ENCODE results near the gene NAT8L. TPM values are rescaled to one million over a fixed set of nuclear protein-coding genes. Genes with fewer than 3 reads are reported as not detected.

The NAT8L gene
- total RNA-seq, 1 donor from 2014 or later = 1.6 TPM

DNA sequence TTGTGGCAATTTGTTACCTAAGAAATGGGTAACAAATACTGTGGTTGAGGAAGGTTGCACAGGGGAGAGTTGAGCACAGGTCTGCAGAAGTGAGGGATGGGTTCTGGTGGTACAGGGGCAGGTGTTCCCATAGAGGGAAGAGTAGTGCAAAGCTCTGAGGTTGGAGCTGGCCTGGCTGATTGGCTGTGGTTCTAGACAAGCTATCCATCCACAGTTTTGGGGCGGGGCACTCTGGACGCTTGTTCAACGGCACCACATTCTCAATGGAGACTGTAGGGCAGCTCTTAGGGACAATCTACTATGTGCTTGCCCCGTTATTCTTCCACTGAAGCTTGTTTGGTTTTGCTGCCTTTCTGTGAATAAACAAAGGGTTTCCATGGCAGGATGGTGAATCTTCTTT lies 35.4 kb downstream of the NAT8L start:
- Mint-ChIP-seq H3K36me3 (ENCODE audit: low read depth, unreplicated experiment) (peaks cover 13% of the 10 kb centered on the region), H3K4me3 (ENCODE audit: unreplicated experiment) (no peak overlapping the region), H3K27ac (ENCODE audit: unreplicated experiment) (peak overlapping the region; percentile 83), H3K27me3 (ENCODE audit: low read depth, unreplicated experiment) (peaks cover 19% of the 10 kb centered on the region), H3K4me1 (ENCODE audit: low read depth, unreplicated experiment) (peaks cover 16% of the 10 kb centered on the region), H3K9me3 (ENCODE audit: unreplicated experiment) (peaks cover 17% of the 10 kb centered on the region)
- H3K4me2 ChIP-seq (ENCODE audit: low read length) = no peak overlapping the region
- peaks cover 4% of the 10 kb centered on the region for H3K9me3 ChIP-seq (ENCODE audit: insufficient read depth, low read depth, low read length)
- H2AFZ ChIP-seq (ENCODE audit: low read depth, low read length) = no peak overlapping the region
- H3K27me3 ChIP-seq (ENCODE audit: insufficient read depth, low read length) = peaks cover 6% of the 10 kb centered on the region
- H3K36me3 ChIP-seq (ENCODE audit: insufficient read depth, low read length) = no peaks in the 10 kb centered on the region
- no peak overlapping the region for H3K4me3 ChIP-seq (ENCODE audit: insufficient read depth, low read depth, low read length)
- TF ChIP-seq, protein P1, sequence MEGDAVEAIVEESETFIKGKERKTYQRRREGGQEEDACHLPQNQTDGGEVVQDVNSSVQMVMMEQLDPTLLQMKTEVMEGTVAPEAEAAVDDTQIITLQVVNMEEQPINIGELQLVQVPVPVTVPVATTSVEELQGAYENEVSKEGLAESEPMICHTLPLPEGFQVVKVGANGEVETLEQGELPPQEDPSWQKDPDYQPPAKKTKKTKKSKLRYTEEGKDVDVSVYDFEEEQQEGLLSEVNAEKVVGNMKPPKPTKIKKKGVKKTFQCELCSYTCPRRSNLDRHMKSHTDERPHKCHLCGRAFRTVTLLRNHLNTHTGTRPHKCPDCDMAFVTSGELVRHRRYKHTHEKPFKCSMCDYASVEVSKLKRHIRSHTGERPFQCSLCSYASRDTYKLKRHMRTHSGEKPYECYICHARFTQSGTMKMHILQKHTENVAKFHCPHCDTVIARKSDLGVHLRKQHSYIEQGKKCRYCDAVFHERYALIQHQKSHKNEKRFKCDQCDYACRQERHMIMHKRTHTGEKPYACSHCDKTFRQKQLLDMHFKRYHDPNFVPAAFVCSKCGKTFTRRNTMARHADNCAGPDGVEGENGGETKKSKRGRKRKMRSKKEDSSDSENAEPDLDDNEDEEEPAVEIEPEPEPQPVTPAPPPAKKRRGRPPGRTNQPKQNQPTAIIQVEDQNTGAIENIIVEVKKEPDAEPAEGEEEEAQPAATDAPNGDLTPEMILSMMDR (IDR thresholded peaks at IDR 0.05; ENCODE audit: insufficient read depth, low read depth, low read length) = no peak
- TF ChIP-seq EZH2 (IDR thresholded peaks at IDR 0.05; ENCODE audit: insufficient read depth, low read length) = no peak
- DNase-seq (ENCODE audit: low read depth) (no peak), FAIRE-seq (no peak)
- H3K9ac ChIP-seq (ENCODE audit: low read length) = no peak overlapping the region
- H3K27ac ChIP-seq (ENCODE audit: low read depth, low read length) = no peak overlapping the region
- H3K4me1 ChIP-seq (ENCODE audit: insufficient read depth, low read length) = peaks cover 3% of the 10 kb centered on the region
- no peaks in the 10 kb centered on the region for H4K20me1 ChIP-seq (ENCODE audit: insufficient read depth, low read length)
- no peaks in the 10 kb centered on the region for H3K79me2 ChIP-seq (ENCODE audit: insufficient read depth, low read length)

DNA sequence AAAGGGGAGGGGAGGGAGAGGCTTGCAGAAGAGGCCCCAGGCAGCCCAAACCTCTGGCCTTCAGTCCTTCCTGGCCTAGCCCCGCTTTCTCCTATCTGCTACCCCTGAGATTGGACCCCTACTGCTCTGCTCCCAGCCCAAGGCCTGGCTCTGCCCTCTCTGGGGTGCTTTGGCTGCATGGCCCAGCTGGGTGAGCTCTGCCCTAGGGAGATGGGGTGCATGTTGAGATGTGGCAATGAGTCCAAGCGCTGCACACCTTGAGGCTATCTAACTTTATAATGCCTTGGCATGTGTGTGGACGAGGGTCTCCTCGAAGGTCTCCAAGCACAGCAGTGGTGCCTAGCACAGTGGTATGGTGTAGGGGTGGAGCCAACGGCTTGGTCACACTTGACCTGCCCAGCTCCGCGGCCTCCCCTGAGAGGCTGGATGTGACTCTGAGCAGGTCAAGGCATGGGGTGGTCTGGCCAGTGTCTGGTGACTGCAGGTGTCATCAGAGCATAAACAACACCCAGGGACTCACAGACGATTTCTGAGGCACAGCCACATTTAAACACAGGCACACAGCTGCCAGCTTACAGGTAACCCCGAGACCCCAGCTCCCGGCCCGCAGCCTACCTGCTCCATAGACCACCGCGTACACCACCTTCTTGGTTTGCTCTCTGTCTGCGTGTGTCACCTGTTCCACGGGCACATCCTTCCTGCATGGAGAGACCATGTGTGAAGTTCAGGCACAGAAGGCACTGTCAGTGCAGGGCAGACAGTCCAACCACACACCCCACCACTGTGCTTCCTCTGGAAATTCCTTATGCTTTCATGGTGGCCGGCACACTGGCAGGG lies 36.3 kb downstream of the NAT8L start:
- Mint-ChIP-seq H3K27me3 (ENCODE audit: low read depth, unreplicated experiment) (peaks cover 15% of the 10 kb centered on the region), H3K4me1 (ENCODE audit: low read depth, unreplicated experiment) (peaks cover 15% of the 10 kb centered on the region), H3K4me3 (ENCODE audit: unreplicated experiment) (peak overlapping the region; percentile 60), H3K27ac (ENCODE audit: unreplicated experiment) (peak overlapping the region; percentile 34), H3K36me3 (ENCODE audit: low read depth, unreplicated experiment) (peaks cover 13% of the 10 kb centered on the region), H3K9me3 (ENCODE audit: unreplicated experiment) (peaks cover 17% of the 10 kb centered on the region)
- DNase-seq (ENCODE audit: low read depth) (peak; percentile 22), FAIRE-seq (no peak)
- Histone ChIP-seq H4K20me1 (ENCODE audit: insufficient read depth, low read length) (no peaks in the 10 kb centered on the region), H3K27me3 (ENCODE audit: insufficient read depth, low read length) (peaks cover 3% of the 10 kb centered on the region), H2AFZ (ENCODE audit: low read depth, low read length) (peak overlapping the region; percentile 30), H3K4me2 (ENCODE audit: low read length) (no peak overlapping the region), H3K9me3 (ENCODE audit: insufficient read depth, low read depth, low read length) (peaks cover 4% of the 10 kb centered on the region), H3K9ac (ENCODE audit: low read length) (no peak overlapping the region), H3K27ac (ENCODE audit: low read depth, low read length) (no peak overlapping the region), H3K4me3 (ENCODE audit: insufficient read depth, low read depth, low read length) (no peak overlapping the region), H3K79me2 (ENCODE audit: insufficient read depth, low read length) (no peaks in the 10 kb centered on the region), H3K4me1 (ENCODE audit: insufficient read depth, low read length) (peaks cover 3% of the 10 kb centered on the region), H3K36me3 (ENCODE audit: insufficient read depth, low read length) (no peaks in the 10 kb centered on the region)
- TF ChIP-seq EZH2 (IDR thresholded peaks at IDR 0.05; ENCODE audit: insufficient read depth, low read length) = no peak
- TF ChIP-seq, protein P1 (IDR thresholded peaks at IDR 0.05; ENCODE audit: insufficient read depth, low read depth, low read length) = no peak

DNA sequence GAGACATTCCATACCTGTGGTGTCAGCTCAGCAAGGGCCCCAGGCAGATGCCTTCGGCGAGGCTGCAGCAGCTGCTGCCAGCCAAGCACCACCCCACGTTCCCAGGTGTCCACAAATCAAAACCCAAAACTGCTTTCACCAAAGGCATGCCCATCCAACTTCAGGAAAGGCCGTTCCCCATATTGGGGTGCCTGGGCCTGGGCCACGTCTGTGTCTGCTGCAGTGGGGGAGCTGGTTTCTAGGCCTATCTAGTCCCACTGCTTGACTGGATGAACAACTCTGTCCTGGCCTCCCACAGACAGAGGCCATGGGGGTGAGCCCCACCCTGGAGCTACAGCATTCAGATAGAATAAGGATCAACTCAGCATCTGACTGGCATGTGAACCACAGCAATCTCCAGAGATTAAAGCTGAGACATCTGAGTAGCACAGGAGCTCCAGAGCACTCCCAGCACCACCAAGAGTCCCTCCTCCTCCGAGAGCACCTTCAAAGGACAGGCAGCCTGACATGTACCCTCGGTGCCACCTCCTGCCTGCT lies 37.0 kb downstream of the NAT8L start:
- FAIRE-seq = no peak
- peak overlapping the region; percentile 34 for H3K27ac Mint-ChIP-seq (ENCODE audit: unreplicated experiment)

More for the DNA sequence above, 37.0 kb downstream of the NAT8L start:
- Histone ChIP-seq H3K4me1 (ENCODE audit: insufficient read depth, low read length) (peaks cover 3% of the 10 kb centered on the region), H3K9me3 (ENCODE audit: insufficient read depth, low read depth, low read length) (peaks cover 4% of the 10 kb centered on the region), H3K79me2 (ENCODE audit: insufficient read depth, low read length) (no peaks in the 10 kb centered on the region), H2AFZ (ENCODE audit: low read depth, low read length) (peak overlapping the region; percentile 30), H4K20me1 (ENCODE audit: insufficient read depth, low read length) (no peaks in the 10 kb centered on the region), H3K4me2 (ENCODE audit: low read length) (peak overlapping the region; percentile 4), H3K4me3 (ENCODE audit: insufficient read depth, low read depth, low read length) (no peak overlapping the region), H3K36me3 (ENCODE audit: insufficient read depth, low read length) (no peaks in the 10 kb centered on the region), H3K9ac (ENCODE audit: low read length) (no peak overlapping the region), H3K27ac (ENCODE audit: low read depth, low read length) (no peak overlapping the region), H3K27me3 (ENCODE audit: insufficient read depth, low read length) (no peaks in the 10 kb centered on the region)
- no peak overlapping the region for H3K4me3 Mint-ChIP-seq (ENCODE audit: unreplicated experiment)
- H3K9me3 Mint-ChIP-seq (ENCODE audit: unreplicated experiment) = peaks cover 17% of the 10 kb centered on the region
- TF ChIP-seq, protein P1 (IDR thresholded peaks at IDR 0.05; ENCODE audit: insufficient read depth, low read depth, low read length) = no peak
- no peak for TF ChIP-seq EZH2 (IDR thresholded peaks at IDR 0.05; ENCODE audit: insufficient read depth, low read length)
- no peak for DNase-seq (ENCODE audit: low read depth)
- H3K4me1 Mint-ChIP-seq (ENCODE audit: low read depth, unreplicated experiment) = peaks cover 16% of the 10 kb centered on the region
- peaks cover 10% of the 10 kb centered on the region for H3K27me3 Mint-ChIP-seq (ENCODE audit: low read depth, unreplicated experiment)
- H3K36me3 Mint-ChIP-seq (ENCODE audit: low read depth, unreplicated experiment) = peaks cover 13% of the 10 kb centered on the region

All from astrocyte (in vitro differentiated cells and primary cell).